NAMALWA (cell line): ENCODE measurements around the gene PATJ.

Source experiments
- DNase-seq: peaks from one replicate; pipeline ENCODE4 v3.0.0-alpha.2; 2015; ENCODE audit warnings: low spot score

The PATJ gene

DNA sequence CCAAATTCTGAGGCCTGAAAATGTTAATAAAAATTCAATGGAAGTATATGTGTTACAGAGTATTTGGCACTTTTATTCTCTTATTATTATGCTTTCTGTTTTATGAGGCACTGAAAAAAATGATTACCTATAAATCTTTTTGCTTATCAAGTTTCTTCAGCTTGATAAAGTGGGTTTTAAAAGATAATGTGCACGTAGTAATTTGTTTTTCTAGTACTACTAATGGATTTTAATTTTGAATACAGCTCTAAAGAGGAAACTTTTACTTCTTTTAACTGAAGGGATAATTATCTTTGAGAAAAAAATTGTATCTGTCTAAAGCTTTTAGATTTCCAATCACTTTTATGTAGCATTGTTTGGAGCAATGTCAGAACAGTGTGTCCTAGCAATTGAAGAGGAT, 241.0 kb downstream of the PATJ start:
- no peak for DNase-seq

DNA sequence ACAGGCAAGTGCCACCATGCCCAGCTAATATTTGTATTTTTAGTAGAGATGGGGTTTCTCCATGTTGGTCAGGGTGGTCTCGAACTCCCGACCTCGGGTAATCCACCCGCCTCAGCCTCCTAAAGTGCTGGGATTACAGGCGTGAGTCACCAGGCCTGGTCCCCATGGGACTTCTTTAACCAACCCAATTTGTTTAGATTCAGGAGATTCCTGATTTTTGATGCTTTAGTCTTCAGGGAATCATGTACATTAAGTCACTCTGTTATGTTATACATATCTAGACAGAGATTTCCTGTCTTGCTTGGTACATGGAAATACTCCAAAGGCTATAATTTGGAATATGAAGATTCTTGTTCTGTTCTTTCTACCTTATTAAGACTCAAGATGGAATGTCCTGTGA, 250.0 kb downstream of the PATJ start:
- DNase-seq, result no peak

DNA sequence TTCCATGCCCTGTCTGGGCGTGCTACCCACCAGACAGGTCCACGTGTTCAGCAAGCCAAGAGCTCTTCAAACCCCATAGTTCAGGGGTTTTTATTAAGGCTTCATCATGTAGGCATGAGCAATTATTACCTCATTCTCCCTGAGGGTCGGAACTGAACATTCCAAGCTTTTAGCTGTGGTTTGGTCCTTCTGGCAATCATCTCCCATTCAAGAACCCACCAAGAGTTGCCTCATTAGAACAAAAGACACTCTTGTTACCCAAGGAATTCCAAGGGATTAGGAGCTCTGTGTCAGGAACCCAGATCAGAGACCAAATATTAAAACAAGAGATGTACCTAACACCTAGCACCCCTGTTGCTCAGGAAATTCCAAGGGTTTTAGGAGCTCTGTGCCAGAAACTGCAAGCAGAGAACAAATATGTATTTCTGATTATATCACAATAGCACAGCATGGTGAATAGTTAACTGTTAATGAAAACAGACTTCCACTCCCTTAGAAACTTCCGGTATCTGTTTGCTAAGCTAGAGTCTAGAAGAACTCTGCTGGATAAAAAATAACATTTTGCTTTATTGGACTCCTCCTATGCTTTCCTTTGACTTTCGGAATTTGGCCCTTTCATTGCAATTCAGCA, 251.2 kb downstream of the PATJ start:
- no peak for DNase-seq

DNA sequence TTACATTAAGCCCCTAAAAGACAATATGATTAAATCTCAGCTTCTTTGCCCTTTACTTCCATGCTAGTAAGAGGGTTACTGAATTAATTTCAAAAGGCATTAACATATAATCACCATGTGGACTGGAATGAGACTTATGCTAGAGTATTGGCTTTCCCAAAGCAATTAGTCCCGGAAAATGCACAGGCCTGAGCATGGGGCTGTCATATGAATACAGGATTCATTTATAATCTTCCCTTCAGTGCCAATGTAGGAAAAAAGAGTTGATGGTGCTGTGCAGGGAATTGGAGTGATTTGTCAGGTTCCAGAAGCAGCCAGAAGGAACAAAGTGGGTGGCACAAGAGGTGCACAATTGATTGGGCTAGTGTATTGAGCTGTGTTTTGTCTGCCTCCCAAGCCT, 253.4 kb downstream of the PATJ start:
- no peak for DNase-seq

DNA sequence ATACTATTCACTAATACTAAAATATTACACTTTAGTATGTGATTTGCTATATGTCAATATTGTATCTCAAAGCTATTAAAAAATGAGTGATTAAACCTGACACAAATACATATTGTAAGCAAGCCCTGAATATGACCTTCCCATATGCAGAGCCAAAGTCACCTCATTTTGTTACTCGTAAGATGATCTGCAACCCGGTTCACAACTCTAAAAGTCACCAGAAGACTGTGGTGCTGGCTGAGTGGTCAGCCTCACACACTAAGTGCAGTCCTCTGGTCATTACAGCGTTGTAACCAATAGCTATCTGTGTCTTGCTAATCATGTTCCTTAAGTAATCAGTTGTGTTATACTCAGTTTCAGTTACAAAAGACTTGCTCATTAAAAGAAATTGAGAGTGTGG, 254.8 kb downstream of the PATJ start:
- no peak for DNase-seq

DNA sequence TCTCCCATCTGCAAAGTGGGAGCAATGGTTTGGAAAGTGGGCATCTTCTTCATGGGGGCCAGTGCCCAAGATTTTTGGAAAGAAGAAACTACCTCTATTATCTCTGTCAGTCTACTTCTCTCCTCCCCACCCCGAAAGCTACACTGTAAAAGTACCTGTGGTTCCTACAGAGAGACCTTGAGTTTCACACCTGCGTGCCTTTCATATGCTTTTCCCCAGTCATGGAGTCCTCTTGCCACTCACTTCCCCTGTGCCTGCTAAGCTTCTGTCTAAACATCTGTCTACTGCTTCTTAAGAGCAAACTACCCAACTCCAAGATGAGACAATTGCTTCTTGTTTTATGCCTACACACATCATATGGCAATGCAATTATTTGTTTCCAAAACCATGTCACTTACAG, 261.5 kb downstream of the PATJ start:
- DNase-seq, result no peak

DNA sequence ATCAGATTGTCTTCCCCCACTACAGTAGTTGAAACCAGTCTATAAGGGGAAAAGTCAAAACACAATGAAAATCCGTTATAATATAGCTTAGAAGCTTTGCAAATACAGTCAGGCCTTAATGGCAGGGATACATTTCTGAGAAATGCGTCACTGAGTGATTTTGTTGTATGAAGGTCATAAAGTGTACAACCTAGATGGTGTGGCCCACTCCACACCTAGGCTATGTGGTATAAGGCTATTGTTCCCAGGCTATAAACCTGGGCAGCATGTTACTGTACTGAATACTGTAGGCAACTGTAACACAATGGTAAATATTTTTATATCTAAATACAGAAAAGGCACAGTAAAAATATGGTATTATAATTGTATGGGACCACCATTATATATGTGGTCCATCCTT, 264.4 kb downstream of the PATJ start:
- DNase-seq, result no peak

DNA sequence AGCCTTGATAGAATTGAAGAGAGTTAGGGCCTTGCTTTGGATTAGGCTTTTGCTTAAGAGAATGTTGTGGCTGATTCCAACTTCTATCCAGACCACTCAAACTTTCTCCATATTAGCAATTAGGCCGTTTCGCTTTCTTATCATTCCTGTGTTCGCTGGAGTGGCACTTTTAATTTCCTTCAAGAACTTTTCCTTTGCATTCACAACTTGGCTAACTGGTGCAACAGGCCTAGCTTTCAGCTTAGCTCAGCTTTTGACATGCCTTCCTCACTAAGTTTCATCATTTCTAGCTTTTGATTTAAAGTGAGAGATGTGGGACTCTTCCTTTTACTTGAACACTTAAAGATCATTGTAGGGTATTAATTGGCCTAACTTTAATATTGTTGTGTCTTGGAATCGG, 268.7 kb downstream of the PATJ start:
- DNase-seq, result no peak

DNA sequence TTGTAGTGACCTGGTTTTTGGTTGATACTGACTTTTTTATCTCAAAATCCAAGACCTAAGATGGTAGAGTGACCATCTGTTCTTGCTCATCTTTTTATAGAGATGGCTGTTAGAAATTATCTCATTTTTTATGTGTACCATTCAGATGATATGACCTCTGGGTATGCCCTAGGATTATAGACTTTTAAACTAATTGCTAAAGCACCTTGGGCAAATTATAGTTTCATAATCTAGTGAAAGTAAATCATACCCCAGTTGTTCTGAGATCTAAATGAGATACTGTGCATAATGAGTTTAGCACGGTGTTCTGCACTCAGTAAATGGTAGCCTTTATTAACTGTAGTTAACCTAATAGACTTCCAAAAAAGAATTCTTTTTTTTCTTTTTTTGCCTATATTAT, 269.8 kb downstream of the PATJ start:
- no peak for DNase-seq

DNA sequence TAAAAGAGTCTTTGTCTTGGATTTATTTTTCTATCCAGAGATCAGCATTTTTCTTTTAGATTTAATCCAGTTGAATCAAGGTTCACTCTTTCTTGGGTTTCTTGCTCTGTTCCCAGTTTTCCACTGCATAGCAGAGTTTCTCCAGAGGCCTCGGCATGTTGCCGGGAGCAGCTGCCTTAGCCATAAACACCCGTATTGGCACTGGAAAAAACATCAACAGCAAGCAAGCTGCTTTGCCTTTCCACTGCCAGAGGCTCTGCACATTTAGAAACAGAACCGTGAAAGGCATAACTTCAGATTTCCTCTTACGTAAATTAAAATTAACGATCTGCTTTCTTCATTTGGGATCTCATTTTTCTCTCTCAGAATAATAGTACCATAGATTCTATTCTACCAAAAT, 270.6 kb downstream of the PATJ start:
- no peak for DNase-seq

DNA sequence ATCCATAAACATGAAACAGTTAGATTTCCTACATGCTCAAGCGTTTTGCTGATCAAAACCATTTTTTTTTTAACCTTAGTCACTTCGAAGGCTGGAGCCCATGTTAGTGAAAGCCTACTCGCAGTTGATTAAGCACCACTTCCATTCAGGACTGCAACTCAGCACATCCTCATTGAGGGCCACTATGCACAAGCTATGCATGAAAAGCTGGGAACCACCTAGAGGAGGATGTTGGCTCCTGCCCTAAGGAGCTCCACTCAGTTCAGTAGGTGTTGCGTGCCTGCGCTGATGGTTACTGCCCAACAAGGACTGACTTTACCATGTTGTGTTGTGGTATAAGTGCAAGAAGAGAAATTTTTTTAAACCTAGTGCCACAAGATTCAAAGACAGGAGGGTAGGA, 271.0 kb downstream of the PATJ start:
- DNase-seq, result no peak

DNA sequence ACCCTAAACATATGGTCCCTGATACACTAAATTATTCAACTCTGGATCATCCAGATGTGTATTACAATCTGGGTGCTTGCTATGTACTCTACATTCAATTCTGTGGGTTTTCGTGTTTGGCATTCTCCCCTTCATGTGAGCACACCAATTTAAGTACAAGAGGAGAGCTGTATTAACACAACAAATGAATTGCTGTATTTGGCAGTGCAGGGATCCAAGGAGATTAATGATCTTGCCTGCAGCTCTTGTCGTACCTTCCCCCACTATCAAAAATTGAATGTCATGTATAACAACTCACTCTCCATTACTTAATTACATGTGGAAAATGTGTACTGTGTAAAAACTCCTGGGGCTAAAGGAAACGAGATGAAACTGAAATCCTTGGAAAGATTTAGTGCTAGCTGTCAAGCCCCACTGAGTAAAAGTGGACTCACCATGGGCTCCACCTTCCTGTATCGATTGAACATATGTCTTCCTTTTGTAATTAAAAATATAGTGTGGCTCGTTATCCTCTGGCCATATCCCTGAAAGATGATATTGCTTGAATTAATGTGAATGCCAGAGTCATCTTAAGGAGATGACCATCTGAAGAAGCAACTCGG, 280.2 kb downstream of the PATJ start:
- DNase-seq, result no peak

DNA sequence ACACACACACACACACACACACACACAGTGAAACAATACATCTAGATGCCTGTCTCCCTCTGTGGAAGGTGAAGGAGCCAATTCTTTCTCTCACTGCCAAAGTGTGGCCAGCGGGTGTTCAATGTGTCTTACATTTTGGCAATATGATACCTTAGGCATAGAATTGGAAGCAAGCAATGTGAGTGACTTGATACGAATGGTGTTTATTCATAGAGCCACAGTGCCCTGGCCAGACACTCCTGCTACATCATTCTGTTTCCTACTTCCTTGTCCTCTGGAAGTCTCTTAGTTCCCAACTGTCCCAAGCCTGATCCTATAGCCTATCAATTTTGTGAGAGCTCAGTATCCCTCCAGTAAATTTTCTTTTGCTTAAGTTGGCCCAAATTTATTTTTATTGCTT, 282.4 kb downstream of the PATJ start:
- no peak for DNase-seq

DNA sequence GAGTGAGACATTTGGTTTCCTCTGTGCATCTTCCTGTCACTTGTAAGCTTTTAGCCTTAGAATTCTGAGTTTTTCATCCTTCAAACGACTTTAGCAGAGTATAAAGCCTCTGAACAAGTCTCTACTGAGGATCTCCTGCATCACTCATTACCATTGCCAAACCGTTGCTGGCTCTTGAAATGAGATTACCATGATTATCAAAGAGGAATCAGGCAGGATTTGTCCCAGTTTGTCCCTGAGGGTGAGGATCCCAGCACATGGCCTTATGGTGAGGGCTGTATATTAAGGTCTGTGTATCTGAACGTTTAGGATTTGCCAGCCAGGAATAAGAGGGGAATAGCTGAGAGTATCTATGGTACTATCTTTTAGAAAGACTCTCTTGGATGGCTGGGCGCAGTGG, 282.9 kb downstream of the PATJ start:
- no peak for DNase-seq

DNA sequence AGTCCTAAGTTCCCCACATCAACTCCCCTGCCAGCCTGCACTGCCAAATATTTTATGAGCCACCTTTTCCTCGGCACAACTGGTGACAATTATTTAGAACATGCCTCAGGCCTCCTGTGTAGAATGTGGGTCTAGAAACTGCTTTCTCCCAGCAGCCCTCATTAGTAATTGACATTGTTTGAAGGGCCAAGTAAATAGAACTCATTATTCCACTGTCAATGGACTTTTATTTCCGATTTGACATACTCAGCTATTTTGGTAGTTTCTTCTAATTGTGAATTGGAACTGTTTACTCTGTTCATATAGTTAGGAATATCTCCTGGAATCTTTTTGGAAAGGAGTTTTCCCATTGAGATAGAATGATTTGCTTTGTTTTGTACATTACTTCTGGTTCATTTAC, 283.6 kb downstream of the PATJ start:
- no peak for DNase-seq

DNA sequence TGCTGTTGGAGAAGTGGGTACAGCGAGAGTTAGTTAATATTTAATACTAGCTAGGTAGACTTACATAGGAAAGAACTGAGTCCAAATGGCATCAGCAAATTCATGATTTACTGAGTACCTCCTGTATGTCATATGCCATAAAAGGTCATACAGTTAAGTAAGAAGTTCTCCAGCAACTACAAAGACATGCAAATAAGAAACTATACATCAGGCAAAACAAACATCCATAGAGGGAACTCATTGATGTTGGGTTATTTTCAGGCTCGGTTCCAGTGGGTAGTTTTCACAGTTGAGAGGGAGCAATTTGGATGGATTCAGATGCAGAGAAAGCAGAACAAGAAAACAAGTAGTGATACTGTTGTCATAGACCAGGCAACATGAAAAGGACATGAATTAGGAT, 287.4 kb downstream of the PATJ start:
- peak; percentile 14 for DNase-seq

DNA sequence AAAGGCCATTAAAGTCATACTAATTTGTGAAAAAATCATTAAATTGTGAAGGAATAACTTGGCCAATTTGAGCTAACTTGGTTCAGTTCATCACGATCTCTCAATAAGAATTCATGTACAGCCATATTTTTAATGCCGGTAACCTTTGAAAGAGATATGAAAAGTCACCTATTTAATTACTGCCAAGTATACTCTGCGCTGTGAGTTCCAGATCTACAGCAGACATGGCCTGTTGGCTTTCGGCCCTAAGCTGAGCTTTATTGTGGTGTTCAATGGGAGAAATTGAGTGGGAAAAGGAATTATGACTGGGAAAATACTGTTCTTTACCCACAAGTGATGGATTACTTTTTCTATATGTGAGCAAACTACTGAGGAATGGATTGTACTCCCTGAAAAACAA, 292.5 kb downstream of the PATJ start:
- DNase-seq, result no peak

DNA sequence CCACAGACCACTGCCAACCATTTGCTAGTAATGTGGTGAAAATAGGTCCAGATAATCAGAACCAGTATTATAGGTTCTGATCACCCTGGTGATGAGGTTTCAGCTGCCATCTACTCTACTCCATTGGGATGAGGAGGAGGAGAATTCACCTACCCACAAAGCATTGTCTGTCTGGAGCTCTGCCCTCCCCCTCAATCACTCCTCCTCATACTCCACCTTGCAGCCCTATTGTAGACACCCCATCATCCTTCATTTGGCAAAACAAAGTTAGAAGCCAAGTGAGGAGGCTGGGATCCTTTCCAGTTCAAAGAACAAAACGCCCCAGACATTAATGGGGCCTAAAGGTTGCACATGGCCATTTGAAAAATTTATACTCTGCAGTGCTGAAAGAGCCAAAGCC, 295.0 kb downstream of the PATJ start:
- no peak for DNase-seq

DNA sequence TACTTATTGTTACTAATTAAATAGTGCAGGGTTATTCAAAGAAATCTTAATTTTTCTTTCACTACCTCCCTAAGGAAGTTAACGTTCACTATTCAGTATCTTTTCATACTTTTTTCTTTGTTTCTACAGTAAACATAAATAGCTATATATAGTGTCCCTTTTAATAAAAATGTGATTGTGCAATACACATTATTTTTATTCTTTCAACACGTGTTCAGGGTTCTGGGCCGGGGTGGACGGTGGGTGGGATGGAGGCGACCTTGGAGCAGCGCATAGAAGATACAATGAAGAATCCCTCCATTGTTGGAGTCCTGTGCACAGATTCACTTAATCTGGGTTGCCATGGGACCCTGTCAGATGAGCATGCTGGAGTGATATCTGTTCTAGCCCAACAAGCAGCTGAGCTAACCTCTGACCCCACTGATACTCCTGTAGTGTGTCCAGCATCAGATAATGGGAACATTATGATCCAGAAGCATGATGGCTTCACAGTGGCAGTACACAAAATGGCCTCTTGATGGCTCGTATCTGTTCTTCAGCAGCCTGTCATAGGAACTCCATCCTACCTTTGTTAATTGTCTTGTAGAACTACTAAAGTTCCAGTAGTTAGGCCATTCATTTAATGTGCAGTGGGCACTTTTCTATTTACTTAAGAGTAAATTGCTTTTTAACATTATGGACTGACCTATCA, 296.5 kb downstream of the PATJ start:
- DNase-seq, result peak; percentile 20

DNA sequence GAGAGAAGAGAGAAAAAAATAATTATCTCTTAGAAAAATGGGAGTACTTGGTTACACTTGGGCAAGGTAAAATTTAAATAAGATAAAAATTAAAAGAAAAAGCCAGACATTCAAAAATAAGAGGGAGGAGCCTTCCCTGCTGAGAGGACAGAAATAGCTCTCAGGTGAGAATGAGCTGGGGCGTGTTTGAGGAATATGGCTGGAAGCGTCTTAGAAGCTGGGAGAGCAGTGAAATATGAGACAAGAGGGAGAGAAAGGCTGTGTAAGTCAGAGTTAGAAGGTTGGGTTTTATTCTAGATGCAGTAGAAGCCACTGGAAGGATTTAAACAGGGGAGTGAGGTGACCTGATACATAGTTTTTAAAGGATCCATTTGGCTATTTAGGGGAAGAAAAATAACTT, 298.2 kb downstream of the PATJ start:
- DNase-seq, result no peak

DNA sequence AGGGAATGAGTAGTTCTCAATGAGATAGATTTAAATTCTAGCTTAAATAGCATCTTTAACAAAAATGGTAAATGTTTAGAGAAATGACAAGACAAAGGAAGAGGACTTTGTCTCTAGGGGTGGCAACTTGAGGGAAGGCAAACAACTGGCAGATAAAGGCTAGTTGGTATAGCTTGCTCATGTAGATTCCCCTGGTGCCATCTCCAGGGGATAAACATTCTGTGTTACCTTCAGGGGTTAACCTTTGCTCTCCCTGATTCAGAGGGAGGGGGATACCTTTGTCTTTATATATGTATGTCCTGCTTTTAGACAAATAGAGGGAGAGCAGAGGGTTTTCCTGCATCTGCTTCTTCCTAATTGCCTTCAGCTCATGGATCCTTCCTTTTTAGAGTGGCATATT, 298.7 kb downstream of the PATJ start:
- DNase-seq, result no peak

DNA sequence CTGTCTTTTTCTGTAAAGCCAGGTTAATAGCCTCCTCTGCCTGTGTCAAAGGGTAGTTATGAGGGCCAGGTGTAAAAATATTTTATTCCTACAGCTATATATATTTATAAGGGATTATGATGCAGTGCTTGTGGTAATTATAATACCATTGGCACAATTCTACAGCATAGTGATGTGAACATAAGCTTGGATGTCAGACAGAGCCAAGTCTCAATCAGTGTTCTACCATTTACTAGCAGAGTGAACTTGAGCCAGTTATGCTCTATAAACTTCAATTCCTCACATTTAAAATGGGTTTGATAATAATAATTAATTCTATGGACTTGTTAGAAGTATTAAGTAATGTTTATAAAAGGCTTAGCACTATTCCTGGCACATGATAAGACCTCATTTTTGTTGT, 300.9 kb downstream of the PATJ start:
- DNase-seq, result no peak

DNA sequence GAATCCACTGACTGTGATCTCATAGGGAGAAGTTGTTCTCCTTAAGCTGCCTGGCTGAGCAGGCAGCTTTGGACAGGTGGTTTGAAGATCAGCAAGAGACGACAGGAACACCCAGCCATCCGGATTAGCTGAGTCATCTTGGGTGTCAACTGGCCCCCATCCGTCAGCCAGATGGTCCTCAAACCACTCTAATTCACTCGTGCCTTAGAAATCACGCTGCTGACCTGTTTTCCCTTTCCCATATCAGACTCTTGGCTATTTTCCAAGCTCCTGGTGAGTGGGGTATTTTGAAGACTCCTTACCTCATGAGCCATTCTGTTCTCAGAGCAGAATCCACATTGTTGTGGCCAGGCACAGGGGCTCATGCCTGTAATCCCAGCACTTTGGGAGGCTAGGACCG, 303.3 kb downstream of the PATJ start:
- DNase-seq, result no peak

DNA sequence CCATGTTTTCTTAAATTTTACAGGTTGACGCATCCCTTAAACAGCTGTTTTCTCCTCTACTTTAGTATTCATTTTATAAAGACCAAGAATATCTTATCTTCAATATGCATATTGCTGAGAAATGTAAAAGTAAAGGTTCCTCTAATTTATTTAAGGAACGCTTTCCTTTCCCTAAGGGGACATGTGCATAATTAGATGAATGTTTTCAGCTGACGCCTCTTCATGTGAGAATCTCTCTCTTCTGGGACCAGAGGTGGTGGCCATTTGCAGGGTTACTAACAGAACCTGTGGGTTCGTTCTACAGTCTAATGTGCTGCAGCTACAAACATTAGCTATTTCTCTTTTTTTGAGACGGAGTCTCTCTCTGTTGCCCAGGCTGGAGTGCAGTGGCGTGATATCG, 304.6 kb downstream of the PATJ start:
- DNase-seq, result no peak
